Fibroblast of peridontal ligament (primary cell): ENCODE data around the gene SLC43A2.

ENCODE experiments used
- DNase-seq: peaks from one replicate; pipeline ENCODE4 v3.0.0-alpha.2; 2010; ENCODE audit errors: extremely low read depth

The SLC43A2 gene

DNA sequence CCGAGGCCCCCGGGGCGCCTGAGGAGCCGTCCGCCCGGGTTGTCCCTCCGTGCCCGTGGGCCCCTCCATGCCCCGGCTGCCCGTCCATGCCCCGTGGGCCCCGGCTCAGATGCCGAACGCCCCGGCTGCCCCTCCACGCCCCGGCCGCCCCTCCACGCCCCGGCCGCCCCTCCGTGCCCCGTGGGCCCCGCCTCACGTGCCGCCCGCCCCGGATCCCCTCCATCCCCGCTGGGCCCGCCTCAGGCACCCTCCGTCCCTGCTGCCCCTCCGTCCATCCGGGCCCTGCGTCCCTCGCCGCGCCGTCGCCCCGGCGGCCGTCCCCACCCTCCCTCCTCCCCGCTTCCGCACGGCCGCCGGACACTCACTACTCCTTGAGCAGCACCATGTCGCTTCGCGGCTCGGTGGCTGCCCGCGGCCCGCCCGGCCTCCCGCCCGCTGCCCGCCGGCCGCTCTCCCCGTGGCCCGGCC lies 66.4 kb downstream of the SLC43A2 start:
- no peak for DNase-seq

DNA sequence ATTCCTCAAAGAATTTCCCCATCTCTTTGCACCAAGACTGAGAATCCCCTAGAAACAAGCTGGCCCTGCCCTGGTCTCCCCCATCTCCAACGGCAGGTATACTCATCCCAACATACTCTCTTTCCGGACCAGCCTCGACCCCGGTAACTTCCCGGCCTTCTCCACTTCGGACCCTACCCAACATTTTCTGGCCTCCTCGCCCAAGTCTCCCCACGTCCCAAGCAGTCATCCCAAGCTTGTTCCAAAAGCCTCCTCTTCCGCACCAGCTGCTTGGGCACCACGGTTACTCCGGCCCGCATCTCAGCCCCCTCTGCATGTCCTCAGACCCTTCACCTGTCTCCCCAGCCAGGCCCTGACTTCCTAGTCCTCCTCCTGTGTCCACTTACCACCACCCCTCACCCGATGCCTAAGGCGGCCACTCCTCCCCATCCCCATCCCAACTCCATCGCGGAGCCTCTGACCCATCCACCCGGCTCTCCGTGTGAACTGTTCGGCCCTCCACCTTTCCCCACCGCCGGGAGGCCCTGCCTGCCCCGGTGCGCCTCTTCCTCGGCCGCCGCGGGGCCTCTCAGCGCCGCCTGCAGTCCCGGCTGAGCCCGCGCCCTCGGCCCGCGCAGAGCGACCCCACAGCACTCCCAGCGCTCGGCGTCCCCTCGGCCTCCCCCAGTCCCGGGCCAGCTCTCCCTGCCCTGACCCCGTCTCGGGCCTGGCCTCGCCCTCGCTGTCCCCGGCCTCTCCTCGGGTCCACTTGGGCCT lies 67.0 kb downstream of the SLC43A2 start:
- no peak for DNase-seq

DNA sequence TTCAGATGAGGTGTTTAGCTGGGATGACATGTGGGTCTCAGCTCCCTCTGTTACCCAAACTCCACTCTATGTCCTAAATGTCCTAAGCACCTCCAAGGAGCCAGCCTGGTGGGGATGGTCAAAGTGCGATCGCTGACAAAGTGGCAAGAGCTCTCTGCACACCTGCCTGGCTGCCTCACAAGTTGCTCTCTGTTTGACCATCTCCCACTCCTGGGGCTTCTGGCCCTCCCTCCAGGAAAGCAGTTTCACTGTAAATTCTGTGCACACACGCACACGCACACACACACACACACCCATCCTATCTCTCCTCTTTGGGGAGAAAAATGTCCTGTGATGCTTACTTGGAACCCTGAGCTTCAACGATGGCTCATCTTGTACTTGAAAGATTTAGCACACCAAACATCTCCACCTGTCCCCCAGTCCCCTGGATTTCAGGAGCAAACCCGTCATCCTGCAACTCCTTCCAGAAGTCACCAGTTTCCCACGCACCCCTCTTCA lies 67.7 kb downstream of the SLC43A2 start:
- no peak for DNase-seq

DNA sequence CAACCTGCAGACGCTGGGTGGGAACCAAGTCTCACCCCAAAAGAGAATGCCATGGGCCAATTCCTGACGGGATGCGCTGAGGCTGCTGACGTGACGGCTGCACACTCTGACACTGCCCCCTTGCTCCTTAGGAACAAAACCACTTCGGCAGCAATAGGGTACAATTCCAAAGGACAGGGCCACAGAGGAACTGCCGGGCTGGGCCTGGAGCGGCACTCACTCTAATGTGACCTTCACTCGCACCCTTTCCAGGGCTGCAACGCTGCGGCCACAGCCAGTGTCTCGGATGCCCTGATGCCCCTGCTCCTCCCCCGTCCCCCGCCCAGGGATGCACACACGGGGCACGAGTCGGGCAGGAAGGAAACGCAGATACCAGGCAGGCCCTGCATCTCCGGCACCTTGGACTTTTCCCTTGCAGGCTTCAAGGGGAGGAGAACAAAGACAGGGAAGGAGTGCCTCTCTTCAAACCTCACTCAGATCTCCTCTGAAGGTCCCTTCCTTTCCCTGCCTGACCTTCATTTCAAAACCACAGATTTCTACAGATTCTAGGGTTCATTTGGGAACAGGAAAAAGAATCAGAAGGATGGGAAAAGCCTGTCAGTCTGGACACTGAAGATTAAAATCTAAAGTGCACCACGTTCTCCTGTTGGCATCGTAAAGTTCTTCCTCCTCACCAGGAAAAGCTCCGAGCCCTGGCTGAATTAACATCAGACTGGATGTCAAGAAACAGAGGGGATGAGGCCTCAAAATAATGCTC lies 68.4 kb downstream of the SLC43A2 start:
- DNase-seq, result no peak

DNA sequence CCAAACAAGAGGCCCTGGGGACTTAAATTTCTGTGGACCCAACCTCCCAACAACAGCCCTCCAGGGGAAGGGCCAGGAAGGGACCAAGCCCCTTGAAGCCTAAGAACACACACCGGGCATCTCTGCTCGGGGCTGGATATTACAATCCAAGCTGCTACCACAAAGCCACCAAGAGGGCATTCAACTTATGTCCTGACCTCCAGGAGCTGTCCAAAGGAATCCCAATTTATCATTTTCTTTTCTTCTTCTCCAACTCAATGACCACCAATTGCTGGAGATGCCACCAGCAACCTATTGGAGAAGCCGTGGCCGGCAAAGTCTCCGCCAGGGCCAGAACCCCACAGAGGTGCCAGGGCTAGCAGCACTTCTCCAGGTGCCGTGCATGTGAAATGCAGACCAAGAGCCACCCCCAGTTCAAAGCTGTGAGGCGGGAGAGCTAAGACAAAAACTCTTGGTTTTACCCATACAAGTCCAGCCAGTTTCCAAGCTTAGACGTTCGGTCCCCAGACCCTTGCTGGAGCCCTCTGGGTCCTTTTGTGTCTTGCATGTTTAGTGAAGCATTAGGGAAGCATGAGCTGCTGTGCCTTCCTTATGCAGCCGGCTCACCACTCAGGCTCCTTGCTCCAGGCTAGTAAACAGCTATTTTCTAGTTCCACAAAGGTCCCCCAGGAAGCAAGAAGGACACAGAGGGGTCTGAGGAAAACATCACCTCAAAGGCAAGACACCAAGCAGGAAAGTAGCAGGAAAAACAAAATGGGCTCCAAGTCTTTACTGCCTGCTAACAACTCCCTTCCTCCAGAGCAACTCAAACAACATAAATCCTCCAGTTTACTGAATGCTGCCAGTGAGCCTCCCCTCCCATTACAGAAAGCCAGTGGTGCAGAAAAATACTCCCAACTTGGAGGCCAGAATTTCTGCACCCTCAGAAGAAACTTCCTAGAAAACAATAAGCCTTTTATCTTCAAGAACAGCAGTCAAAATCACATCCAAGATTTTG lies 69.3 kb downstream of the SLC43A2 start:
- no peak for DNase-seq

DNA sequence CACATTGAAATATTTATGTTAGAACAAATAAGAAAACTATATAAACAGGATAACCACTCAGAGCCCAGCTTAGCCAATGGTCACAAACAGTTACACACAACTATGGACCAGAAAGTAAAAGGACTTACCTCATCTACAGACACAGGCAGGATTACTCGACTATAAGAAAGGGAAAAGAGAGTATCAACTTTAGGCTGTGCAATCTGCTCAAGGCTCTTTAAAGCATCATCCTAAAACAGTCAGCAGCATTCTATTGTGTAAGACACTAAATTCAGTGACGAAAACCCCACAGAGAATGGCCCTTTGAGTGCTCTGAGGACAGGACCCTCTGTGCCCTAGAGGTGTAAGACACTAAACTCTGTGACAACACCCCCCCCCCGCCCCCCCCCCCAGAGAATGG lies 70.2 kb downstream of the SLC43A2 start:
- DNase-seq, result no peak

DNA sequence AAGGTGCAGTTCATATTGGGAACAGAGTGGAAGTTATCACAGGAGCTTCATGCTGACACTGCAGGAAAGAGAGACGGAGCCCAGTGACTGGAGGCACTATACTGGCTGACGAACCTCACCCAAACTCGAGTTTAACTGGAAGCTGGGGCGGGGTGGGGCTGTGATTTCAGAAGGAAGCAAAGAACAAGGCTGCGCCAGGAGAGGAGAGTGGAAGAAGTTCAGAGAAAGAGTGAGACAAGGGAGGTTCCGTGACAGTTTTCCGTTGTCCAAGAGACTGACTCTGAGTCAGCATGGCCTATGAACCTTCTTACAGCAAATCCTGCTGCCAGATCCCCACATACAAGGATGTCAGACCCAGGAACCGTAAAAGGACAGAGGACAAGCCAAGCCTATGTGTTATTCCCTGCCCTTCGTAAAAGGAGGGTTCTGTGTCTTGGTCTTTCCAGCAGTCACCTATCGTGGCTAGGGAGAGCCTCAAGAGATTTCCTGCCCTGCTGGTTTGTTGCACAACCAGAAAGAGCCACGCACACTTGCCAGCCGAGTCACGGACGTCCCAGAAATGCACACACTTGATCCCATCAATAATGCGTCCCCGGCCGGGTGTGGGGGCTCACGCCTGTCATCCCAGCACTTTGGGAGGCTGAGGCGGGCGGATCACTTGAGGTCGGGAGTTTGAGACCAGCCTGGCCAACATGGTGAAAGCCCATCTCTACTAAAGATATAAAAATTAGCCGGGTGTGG lies 71.1 kb downstream of the SLC43A2 start:
- no peak for DNase-seq

DNA sequence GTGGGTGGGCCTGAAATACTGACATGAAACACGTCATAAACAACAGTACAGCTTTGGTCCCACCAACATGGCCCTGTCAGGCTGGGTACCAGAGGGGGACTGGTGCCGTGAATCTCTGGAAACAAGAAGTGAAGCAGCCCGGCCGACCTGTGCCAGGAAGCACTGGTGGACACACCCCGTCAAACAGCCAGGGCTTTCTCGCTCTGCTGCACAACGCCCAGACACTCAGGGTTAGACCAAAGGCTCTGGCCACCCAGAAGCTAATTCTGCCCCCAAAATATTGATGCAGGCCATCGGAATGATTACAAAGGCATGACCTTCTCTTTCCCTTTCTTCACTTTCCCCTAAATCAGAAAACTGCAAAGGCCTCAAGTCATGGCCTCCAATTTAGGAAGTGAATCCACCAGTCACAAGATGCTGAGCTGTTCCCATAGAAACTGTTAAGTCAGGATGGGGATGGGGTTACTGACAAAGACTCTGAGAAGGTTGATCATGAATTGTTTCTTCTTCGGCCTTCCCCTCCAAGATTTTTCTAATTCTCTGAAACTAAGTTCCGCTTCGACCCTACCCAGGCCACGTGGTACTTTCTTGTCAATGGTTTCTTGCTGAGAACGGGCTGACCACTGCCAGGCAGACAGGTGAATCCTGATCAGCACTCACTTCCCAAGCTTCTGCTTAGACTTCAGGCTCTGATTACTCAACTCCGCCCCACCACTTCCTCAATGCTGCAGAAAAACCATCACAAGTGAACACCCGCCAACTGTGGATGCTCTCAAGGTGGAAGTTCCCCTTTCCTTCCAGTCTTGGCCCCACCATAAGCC lies 72.8 kb downstream of the SLC43A2 start:
- DNase-seq, result no peak

DNA sequence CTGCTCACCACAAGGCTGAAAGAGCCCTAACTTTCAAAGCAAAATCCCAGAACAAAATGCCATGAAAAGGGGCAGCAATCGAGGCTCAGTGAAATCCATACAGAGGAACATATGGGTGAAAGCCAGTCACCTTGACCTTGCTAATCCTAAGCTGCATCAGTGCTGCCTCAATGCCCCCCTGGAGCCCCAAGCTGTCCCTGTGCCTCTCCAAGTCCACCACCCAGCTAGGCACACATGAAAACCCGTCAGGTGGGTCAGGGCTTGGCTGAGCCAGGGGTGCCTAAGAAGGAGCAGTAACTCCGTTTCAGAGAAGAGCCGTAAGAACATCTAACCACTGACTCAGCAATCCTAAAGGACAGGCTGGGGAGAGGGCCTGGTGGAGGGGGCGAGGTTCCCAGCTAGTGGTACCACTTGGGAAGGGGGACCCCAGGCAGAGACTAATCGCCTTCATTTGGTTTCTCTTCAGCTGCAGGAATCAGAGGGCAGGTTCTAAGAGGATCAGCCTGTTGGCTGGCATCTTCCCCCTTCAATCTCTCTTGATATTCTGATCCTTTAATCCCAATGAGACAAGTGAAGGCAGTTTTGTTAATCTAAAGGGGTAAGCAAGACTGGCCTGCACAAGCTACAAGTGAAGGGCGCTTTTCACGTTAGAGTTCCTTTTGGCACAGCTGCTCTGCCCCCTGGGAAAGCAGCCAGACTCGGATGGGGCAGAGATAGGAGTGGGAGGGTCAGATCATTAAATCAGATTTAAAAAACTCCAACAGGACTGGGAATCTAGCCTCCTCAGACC lies 73.7 kb downstream of the SLC43A2 start:
- no peak for DNase-seq

DNA sequence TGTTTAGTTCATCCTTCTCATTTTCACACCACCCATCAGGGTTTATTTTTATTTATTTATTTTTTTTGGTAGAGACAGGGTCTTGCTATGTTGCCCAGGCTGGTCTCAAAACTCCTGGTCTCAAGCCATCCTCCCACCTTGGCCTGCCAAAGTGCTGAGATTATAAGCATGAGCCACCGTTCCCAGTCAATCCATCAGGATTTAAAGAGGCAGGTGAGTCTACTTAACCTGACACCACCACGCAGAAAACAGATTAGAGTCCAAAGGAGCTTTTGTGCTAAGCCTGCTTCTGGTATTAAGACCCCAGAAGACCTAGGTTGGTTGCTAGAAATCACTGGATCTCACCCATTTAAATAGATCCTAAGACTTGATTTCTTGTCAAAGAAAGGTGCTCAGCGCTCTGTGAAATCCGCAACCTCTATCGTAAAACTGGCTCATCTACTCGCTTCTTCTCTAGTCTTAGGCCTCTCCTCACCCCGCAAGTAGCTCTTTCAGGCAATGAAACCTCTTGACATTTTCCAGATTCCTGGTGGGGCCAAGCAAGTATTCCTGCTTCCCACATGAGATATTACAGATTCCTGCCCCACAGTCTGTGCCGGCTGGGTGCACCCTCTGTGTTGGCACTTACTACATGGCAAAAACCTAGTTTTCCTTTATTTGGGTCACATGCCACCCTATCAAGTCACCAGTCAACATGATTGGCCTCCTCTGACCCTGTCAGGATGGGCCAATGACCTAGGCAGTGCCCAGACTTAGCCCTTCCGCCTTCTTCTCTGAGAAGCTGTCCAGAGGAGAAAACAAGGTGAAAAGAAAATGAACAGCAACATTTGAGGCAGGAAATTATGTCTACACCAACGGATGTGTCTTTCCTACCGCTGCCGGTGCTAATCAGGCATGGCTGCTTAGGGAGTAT lies 75.0 kb downstream of the SLC43A2 start:
- no peak for DNase-seq

DNA sequence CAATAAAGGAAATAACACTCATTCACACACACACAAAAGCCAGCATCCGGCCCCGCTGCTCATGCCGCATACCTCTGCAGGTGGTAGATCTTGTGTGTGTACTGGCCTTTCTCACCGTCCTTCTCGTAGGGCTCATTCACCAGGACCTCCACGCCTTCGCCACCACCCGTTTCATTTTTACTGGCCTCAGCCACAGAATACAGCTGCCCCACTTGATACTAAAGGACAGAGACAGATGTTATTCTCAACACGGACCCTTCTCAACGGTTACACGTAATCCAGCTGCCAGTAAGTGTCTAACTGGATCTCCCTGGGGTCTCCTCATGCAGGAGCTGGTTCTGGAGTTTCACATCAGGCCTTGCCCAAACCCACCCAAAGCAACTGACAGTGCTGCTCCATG lies 75.7 kb downstream of the SLC43A2 start:
- no peak for DNase-seq

DNA sequence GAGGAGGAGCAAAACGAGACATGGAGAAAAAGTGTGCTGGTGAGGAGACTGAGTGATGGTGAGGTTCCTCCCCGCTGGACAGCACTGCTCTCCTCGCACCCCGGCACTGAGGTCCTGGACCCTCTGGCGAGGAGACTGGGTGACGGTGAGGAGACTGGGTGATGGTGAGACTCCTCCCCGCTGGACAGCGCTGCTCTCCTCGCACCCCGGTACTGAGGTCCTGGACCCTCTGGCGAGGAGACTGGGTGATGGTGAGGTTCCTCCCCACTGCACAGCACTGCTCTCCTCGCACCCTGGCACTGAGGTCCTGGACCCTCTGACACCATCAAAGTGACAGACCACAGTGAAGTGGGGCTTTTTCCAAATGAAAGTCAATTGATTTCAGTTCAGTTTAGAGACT lies 76.9 kb downstream of the SLC43A2 start:
- no peak for DNase-seq

DNA sequence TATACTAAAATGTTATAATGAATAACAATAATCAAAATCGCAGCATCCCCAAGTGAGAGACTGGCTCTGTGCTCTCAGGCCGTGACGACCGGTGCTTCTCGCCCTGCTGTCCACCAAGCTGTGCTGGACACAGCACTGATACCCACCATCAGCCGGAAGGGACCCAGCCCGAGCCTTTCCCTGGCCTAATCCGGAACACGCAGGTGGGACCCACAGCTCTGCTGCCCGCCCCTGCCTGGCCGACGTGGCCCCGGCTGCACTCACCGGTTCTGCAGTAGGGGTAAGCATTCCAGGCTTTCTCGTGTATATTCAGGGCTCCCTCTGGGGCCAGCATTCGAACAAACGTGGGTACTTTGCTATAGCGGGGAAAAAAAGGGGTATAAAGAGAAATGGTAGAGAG lies 80.6 kb downstream of the SLC43A2 start:
- no peak for DNase-seq

DNA sequence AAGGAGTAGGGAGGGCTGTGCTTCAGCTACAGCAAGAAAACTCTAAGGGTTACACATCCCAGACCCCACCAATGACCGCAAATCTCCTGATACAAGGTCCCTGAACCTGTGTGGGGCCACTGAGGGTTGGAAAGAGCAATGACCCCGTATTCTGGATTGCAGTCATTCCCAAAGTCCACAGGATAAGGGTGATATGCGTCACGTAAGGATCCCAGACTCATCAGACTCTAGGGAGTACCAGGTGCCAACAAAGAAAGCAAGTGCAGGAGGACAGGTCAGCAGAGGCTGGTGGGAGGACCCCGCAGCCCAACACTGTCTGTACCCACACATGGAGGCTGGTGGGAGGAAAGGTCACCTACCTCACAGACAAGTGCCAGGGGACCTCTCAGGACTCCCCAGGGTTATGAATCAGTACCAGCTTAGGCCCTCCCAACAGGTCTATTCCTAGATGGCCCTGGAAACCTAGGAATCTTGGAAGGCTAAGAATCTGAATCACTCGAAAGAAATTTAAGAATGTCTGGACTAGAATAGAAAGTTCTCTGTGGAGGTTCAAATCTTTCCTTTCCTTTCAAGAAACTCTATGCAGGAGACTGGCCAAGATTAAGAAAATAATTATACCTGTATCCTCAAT lies 82.2 kb downstream of the SLC43A2 start:
- no peak for DNase-seq

DNA sequence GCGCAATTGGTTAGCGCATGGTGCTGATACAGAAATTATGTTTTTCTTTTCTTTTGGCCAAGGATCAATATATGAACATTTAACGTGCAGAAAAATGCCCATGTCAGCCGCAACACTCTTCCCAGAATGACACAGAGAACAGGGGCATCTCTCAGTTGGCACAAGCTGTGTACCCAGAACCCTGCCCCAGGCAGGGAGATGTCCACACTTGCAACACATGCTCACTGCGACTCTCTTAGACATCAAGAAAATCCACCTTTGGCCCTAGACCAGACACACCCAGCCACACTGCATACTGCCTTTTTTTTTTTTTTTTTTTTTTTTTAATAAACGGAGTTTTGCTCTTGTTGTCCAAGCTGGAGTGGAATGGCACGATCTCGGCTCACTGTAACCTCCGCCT lies 83.0 kb downstream of the SLC43A2 start:
- no peak for DNase-seq

DNA sequence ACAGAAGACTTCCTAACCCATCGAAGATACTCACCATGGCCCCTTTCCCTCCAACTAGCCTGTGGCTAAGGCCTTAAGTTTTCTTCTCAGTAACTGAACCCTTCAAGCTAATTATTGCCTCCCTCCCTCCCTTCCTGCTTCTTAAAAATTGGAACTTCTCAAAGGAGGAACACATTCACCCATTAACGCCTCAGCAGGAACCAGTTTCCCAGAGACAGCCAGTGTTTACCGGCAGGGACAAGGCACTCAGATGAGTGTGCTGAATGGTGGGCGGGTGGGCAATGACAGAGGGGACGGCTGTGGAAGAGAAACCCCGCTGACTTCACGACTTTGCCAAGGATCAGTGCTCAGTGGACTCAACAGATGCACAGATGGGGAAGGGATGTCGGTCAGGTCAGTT lies 86.3 kb downstream of the SLC43A2 start:
- DNase-seq, result no peak

DNA sequence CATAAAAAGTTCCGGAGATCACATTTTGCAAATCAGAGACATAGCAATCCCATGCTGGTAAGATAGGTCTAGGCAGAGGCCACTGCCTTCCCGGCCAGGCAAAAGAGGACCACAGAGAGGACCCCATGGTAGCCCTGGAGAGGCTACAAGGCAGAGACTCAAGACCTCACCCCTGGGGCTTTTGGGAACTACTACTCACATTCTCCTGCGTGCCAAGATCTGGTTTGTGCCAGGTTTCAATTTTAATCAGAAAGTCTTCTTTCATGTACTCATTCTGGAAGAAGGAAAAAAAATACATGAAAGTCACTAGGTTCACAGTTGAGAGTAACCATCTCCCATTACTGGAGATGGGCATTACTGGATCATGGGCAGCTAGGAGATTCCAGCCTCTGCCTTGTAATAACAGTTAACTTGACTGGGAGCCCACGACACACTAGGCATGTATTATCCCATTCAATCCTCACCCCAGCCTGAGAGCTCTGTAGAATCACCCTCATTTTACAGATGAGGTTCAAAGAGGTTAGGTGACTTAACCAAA lies 87.2 kb downstream of the SLC43A2 start:
- no peak for DNase-seq

DNA sequence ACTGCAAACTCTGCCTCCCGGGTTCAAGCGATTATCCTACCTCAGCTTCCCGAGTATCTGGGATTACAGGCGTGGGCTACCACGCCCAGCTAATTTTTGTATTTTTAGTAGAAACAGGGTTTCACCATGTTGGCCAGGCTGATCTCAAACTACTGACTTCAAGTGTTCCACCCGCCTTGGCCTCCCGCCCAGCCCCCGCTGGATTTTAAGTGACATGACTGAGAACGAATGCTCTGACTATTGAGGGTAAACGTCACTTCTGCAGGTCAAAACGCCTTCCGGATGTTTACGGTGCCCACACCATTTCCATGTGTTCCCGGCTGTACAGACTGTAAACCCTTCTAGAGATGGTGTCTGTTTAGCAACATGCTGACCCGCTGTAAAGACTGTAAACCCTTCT lies 88.8 kb downstream of the SLC43A2 start:
- DNase-seq, result no peak
